Ishikawa (cell line): ENCODE measurements around the gene C6orf132.
A peak's percentile ranks its signal among the peaks of the same experiment; 100 is the strongest.

Experiments
- CEBPB ChIP-seq: IDR thresholded peaks from 2 replicates; pipeline ENCODE4 v1.6.1; 2012
- CREB1 ChIP-seq: IDR thresholded peaks from 2 replicates; pipeline ENCODE4 v1.6.1; 2012; ENCODE audit warnings: low read depth
- EGR1 ChIP-seq: IDR thresholded peaks from 2 replicates; pipeline ENCODE4 v1.6.1; 2012
- EP300 ChIP-seq: IDR thresholded peaks from 2 replicates; pipeline ENCODE4 v1.6.1; 2012; ENCODE audit warnings: borderline replicate concordance
- FOXM1 ChIP-seq: IDR thresholded peaks from 2 replicates; pipeline ENCODE4 v1.6.1; 2012; ENCODE audit warnings: low read depth, borderline replicate concordance
- NFIC ChIP-seq: IDR thresholded peaks from 2 replicates; pipeline ENCODE4 v1.6.1; 2012
- RAD21 ChIP-seq: IDR thresholded peaks from 2 replicates; pipeline ENCODE4 v1.6.1; 2012; ENCODE audit warnings: low read depth
- TAF1 ChIP-seq: IDR thresholded peaks from 2 replicates; pipeline ENCODE4 v1.6.1; 2012; ENCODE audit warnings: low read depth, mild to moderate bottlenecking
- TCF12 ChIP-seq: IDR thresholded peaks from 2 replicates; pipeline ENCODE4 v1.6.1; 2012; ENCODE audit warnings: low read depth
- TEAD4 ChIP-seq: IDR thresholded peaks from 2 replicates; pipeline ENCODE4 v1.6.1; 2012
- YY1 ChIP-seq: IDR thresholded peaks from 2 replicates; pipeline ENCODE4 v1.6.1; 2012; ENCODE audit warnings: low read depth
- ZBTB7A ChIP-seq: IDR thresholded peaks from 2 replicates; pipeline ENCODE4 v1.6.1; 2012; ENCODE audit warnings: low read depth
- TF ChIP-seq, protein P1 (sequence below): IDR thresholded peaks from 2 replicates; pipeline ENCODE4 v1.6.1; 2012
- TF ChIP-seq, protein P2 (sequence below): IDR thresholded peaks from 2 replicates; pipeline ENCODE4 v1.6.1; 2012
- TF ChIP-seq, protein P3 (sequence below): IDR thresholded peaks from 2 replicates; pipeline ENCODE4 v1.6.1; 2012; ENCODE audit warnings: low read depth, mild to moderate bottlenecking

C6orf132 gene

DNA sequence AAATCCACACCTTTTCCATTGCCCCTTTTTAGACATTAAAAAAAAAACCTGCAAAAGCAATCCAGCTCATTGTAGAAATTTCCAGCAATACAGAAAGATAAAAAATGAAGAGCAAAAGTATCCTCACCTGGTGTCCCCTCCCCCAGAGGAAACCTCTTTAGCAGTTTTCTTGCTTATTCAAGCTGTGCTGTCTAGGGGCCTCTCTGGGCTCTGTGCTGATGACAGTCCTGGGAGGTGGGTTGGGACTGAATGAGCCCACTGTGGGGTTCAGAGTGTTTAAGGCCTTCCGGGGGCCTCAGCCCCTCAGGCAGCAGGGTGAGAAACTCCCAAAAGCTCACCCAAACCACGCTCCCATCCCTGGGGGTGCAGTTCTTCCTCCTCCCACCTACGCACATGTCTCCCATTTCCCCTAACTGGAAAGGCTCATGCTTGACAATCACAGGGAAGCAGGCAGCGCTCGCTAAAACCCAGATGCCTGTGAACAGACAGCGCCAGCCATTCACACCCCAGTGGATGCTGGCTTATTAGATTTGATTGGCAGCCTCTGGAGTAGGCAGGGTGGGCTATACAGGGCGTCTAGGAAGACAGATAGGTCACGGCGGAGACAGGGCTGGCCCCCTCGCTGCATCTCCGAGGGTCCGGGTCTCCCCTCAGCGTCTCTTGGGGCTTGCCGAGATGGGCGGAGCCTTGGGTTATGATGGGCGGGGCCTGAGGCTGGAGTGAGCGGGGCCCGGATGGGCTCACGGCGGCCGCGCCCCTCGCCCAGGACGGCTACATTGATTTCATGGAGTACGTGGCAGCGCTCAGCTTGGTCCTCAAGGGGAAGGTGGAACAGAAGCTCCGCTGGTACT lies 35.3 kb upstream of the C6orf132 start:
- TF ChIP-seq YY1, result no peak
- TF ChIP-seq, protein P1, sequence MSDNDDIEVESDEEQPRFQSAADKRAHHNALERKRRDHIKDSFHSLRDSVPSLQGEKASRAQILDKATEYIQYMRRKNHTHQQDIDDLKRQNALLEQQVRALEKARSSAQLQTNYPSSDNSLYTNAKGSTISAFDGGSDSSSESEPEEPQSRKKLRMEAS, result no peak
- TF ChIP-seq EGR1, result no peak
- no peak for TF ChIP-seq NFIC
- TF ChIP-seq, protein P2, sequence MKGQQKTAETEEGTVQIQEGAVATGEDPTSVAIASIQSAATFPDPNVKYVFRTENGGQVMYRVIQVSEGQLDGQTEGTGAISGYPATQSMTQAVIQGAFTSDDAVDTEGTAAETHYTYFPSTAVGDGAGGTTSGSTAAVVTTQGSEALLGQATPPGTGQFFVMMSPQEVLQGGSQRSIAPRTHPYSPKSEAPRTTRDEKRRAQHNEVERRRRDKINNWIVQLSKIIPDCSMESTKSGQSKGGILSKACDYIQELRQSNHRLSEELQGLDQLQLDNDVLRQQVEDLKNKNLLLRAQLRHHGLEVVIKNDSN, result no peak
- TF ChIP-seq RAD21, result no peak
- no peak for TF ChIP-seq TCF12
- TF ChIP-seq ZBTB7A, result no peak
- TF ChIP-seq, protein P3, sequence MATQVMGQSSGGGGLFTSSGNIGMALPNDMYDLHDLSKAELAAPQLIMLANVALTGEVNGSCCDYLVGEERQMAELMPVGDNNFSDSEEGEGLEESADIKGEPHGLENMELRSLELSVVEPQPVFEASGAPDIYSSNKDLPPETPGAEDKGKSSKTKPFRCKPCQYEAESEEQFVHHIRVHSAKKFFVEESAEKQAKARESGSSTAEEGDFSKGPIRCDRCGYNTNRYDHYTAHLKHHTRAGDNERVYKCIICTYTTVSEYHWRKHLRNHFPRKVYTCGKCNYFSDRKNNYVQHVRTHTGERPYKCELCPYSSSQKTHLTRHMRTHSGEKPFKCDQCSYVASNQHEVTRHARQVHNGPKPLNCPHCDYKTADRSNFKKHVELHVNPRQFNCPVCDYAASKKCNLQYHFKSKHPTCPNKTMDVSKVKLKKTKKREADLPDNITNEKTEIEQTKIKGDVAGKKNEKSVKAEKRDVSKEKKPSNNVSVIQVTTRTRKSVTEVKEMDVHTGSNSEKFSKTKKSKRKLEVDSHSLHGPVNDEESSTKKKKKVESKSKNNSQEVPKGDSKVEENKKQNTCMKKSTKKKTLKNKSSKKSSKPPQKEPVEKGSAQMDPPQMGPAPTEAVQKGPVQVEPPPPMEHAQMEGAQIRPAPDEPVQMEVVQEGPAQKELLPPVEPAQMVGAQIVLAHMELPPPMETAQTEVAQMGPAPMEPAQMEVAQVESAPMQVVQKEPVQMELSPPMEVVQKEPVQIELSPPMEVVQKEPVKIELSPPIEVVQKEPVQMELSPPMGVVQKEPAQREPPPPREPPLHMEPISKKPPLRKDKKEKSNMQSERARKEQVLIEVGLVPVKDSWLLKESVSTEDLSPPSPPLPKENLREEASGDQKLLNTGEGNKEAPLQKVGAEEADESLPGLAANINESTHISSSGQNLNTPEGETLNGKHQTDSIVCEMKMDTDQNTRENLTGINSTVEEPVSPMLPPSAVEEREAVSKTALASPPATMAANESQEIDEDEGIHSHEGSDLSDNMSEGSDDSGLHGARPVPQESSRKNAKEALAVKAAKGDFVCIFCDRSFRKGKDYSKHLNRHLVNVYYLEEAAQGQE, result no peak
- no peak for TF ChIP-seq CREB1
- no peak for TF ChIP-seq CEBPB
- no peak for TF ChIP-seq EP300
- TF ChIP-seq TEAD4, result no peak
- no peak for TF ChIP-seq TAF1
- TF ChIP-seq FOXM1, result no peak

DNA sequence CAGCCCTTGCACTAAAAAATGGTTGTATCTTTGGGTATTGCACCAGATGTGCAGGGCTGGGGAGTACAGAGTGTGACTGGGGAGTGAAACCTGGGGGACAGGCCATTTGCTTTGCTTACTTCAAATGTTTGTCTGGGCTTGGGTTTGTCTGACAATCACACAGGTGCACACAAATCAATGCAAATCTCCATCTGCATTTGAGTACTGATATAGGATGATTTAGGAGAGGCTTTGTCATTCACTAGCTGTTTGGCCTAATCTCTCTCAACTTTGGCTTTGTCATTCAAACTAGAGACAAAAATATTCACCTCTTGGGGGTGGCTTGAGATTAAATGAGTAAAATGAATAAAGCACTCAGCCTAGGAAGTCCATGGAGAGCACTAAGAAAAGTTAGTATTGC lies 34.6 kb upstream of the C6orf132 start:
- TF ChIP-seq, protein P1, result no peak
- TF ChIP-seq EP300 (no peak), CEBPB (no peak), CREB1 (no peak), YY1 (no peak), EGR1 (no peak), FOXM1 (no peak), ZBTB7A (no peak)
- TF ChIP-seq, protein P2, result no peak
- TF ChIP-seq, protein P3, result no peak

DNA sequence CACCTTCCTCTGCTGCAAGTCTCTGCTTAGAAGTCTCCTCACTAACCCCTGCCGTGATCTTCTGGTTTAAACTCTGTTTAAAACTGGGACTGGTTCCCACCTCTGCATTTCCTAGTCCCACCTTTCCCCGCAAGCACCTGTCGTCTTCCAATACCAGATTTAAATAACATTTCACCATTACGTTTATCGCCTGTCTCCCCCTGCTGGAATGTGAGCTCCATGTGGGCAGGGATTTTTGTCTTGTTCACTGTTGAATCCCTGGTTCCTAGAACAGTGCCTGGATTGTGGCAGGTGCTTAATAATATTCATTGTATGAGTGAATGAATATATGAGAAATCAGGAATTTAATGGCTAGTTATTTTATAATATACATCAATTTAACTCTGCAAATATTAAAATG lies 33.4 kb upstream of the C6orf132 start:
- TF ChIP-seq EGR1, result no peak
- peak; percentile 56 for TF ChIP-seq RAD21

DNA sequence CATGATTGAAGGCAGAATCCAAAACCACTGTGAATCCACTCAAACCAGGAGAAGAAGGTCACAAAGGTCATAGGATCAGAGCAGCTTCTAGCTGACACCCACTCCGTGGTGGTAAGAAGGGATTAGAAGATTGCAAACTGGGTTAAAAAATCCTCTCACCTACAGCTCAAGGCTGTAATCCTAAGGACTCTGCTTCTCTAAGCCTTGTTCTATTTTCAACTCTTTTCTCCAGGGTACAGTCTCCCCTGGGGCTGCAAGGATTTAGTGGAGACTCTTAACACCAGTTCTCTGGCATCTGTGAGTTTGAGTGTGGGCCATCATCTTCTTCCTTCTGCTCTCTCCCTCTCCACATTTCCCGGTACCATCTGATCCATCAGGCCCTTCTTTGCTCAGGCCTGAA lies 30.7 kb upstream of the C6orf132 start, which contains the start of gene GUCA1A:
Gene GUCA1A, plus strand, starts transcription at position 264 of the 400 bp plus-strand sequence. CDS start 250 bp downstream, outside the sequence.
- no peak for TF ChIP-seq TCF12
- TF ChIP-seq, protein P3, result no peak
- no peak for TF ChIP-seq EP300
